ENCODE data around the gene RPL19. TPM values are rescaled to one million over a fixed set of nuclear protein-coding genes. Genes with fewer than 3 reads are reported as not detected.
A peak's percentile ranks its signal among the peaks of the same experiment; 100 is the strongest.
"Not testable (repeated sequence)": the region's sequence is repeated elsewhere in the genome, so short reads cannot be mapped to it uniquely, and the experiment has no call there.

The RPL19 gene
- total RNA-seq, 2 donors from 2014 or later: 2,889 to 2,909 TPM

DNA sequence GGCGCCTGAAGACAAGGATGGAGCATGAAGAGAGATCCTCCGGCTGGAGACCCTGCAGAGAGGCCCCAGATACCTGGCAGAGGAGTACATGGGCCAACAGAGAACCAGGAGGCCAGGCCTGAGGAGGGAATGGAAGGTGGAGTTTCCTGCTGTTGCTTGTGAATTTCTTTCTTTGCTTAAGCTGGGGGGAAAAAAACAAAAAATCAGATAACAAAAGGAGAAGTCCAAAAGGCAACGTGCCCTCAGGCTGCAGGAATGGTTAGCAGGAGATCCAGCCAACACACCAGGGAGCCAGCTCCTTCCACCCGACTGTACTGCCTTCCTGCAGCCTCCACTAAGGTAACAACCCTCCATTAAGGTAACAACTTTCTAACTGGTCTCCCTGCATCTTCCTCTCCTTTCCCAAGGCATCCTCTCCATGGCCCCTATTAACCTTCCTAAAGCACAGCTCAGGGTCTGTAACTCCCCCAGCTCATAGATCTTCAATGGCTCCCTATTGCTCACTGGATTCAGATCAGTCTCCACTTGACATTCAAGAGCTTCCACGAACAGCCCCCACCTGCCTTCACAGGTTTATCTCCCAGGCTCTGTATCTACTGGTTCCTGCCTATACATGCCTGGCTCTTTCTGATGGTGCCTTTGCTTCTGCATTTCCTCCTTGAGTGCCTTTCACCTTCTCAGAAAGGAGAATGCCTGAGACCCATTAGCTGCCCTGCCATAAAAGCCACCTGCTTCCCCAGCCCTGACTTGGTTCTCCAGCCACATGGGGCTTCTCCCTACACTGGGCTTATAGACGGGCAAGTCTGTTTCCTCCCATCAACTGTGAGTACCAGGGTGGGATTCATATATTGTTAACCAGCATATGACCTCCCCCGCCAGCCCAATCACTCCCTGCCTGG lies 33.4 kb upstream of the RPL19 start:
- H3K9me3 Mint-ChIP-seq: peaks cover 0 to 4% of the 10 kb centered on the region in 2 donors
- ATAC-seq (replicated peaks in 1 of 2): no peak
- H3K4me3 Mint-ChIP-seq: peak overlapping the region in 1 of 2 donors; percentile 82
- H3K27me3 Mint-ChIP-seq (ENCODE audit: low read depth): peaks cover 34% of the 10 kb centered on the region
- DNase-seq: no peak
- no peaks in the 10 kb centered on the region for H3K36me3 Mint-ChIP-seq (ENCODE audit: insufficient read depth in 2 of 2)
- H3K27ac Mint-ChIP-seq: no peak overlapping the region
- peaks cover 17% of the 10 kb centered on the region for H3K4me1 Mint-ChIP-seq (ENCODE audit: low read depth)

DNA sequence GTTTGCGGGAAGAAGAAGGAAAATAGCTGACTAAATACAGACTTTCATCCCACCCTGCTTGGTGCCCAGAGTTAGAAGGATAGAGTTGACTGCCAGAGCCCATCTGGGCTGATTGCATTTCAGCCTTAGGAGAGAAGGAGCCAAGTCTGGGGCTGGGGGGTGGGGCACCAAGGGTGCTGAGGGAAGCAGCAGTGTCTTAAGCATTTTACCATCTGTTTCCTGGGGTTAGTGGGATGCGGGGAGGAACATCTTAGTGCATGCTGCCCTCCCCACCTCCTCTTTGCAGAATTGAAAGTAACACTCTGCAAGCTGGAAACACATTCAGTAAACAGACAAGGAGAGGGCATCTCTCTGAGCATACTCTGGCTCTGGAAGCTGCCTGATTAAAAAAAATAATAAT lies 32.6 kb upstream of the RPL19 start:
- Mint-ChIP-seq H3K36me3 (ENCODE audit: insufficient read depth in 2 of 2) (no peaks in the 10 kb centered on the region), H3K9me3 (peaks cover 0 to 4% of the 10 kb centered on the region in 2 donors), H3K4me1 (ENCODE audit: low read depth) (peaks cover 17% of the 10 kb centered on the region), H3K27ac (no peak overlapping the region), H3K27me3 (ENCODE audit: low read depth) (peaks cover 34% of the 10 kb centered on the region), H3K4me3 (no peak overlapping the region)
- ATAC-seq (replicated peaks in 1 of 2) (no peak), DNase-seq (no peak)

DNA sequence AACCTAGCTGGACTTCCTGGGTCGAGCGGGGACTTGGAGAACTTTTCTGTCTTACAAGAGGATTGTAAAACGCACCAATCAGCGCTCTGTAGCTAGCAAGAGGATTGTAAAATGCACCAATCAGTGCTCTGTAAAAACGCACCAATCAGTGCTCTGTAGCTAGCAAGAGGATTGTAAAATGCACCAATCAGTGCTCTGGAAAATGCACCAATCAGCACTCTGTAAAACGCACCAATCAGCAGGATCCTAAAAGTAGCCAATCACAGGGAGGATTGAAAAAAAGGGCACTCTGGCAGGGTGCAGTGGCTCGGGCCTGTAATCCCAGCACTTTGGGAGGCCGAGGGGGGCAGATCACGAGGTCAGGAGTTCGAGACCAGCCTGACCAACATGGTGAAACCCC lies 31.6 kb upstream of the RPL19 start:
- not testable (repeated sequence) for H3K27ac Mint-ChIP-seq; H3K36me3 Mint-ChIP-seq (ENCODE audit: insufficient read depth in 2 of 2); DNase-seq; H3K4me3 Mint-ChIP-seq; ATAC-seq (replicated peaks in 1 of 2); H3K9me3 Mint-ChIP-seq
- Mint-ChIP-seq H3K4me1 (ENCODE audit: low read depth) (peaks cover 17% of the 10 kb centered on the region), H3K27me3 (ENCODE audit: low read depth) (peaks cover 34% of the 10 kb centered on the region)

DNA sequence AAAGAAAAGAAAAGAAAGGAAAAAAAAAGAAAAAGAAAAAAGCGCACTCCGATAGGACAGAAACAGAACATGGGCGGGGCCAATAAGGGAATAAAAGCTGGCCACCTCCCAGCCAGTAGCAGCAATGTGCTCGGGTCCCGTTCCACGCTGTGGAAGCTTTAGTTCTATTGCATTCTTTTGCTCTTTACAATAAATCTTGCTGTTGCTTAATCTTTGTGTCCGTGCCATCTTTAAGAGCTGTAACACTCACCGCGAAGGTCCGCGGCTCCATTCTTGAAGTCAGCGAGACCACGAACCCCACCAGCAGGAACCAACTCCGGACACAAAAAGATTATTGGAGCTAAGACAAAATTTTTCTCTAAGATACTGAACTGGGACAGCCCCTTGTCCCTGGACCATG lies 31.0 kb upstream of the RPL19 start:
- peaks cover 17% of the 10 kb centered on the region for H3K4me1 Mint-ChIP-seq (ENCODE audit: low read depth)
- H3K27me3 Mint-ChIP-seq (ENCODE audit: low read depth): peaks cover 34% of the 10 kb centered on the region
- no peak overlapping the region for H3K4me3 Mint-ChIP-seq
- ATAC-seq (replicated peaks in 1 of 2) (no peak), DNase-seq (no peak)
- no peak overlapping the region for H3K27ac Mint-ChIP-seq
- no peaks in the 10 kb centered on the region for H3K36me3 Mint-ChIP-seq (ENCODE audit: insufficient read depth in 2 of 2)
- H3K9me3 Mint-ChIP-seq: peaks cover 0 to 4% of the 10 kb centered on the region in 2 donors

DNA sequence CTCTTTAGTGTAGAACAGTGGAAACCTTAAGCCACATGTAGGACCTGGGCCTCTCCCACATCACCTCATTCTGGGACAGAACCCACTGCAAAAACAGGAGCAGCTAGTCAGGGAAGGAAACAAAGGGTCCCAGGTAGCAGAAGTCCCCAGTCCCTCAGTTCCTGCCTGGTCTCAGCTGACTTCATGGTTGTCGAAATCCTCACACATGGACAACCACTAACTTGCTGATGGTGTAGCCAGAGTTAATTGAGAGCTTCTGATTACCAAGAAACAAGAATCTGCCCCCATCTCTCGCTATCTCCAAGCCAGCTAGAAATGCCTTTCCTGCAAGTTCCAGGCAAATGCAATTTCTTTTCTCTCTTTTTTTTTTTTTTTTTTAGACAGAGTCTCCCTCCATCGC lies 30.6 kb upstream of the RPL19 start:
- peaks cover 34% of the 10 kb centered on the region for H3K27me3 Mint-ChIP-seq (ENCODE audit: low read depth)
- H3K27ac Mint-ChIP-seq: no peak overlapping the region
- H3K9me3 Mint-ChIP-seq: peaks cover 0 to 4% of the 10 kb centered on the region in 2 donors
- no peak for DNase-seq
- no peak overlapping the region for H3K4me3 Mint-ChIP-seq
- peaks cover 16% of the 10 kb centered on the region for H3K4me1 Mint-ChIP-seq (ENCODE audit: low read depth)
- no peak for ATAC-seq (replicated peaks in 1 of 2)
- H3K36me3 Mint-ChIP-seq (ENCODE audit: insufficient read depth in 2 of 2): no peaks in the 10 kb centered on the region

DNA sequence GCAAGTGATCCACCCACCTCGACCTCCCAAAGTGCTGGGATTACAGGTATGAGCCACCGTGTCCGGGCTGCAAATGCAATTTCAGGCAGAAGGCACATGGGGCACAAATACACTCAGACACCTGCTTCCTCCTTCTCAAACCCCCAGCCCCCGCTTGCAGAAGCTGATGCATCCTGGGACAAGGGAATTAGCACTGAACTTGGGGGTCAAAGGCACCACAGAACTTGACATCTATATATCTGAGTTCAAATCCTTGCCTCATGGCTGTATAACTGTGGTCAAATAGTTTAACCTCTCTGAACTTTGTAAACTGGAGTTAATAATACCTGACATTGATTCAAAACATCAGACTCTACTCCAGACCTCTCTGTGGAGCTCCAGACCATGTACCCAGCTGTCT lies 30.0 kb upstream of the RPL19 start:
- H3K9me3 Mint-ChIP-seq: peaks cover 0 to 4% of the 10 kb centered on the region in 2 donors
- no peak for ATAC-seq (replicated peaks in 1 of 2)
- peaks cover 10% of the 10 kb centered on the region for H3K4me1 Mint-ChIP-seq (ENCODE audit: low read depth)
- no peaks in the 10 kb centered on the region for H3K36me3 Mint-ChIP-seq (ENCODE audit: insufficient read depth in 2 of 2)
- DNase-seq: no peak
- H3K27ac Mint-ChIP-seq: no peak overlapping the region
- H3K27me3 Mint-ChIP-seq (ENCODE audit: low read depth): peaks cover 34% of the 10 kb centered on the region
- no peak overlapping the region for H3K4me3 Mint-ChIP-seq

DNA sequence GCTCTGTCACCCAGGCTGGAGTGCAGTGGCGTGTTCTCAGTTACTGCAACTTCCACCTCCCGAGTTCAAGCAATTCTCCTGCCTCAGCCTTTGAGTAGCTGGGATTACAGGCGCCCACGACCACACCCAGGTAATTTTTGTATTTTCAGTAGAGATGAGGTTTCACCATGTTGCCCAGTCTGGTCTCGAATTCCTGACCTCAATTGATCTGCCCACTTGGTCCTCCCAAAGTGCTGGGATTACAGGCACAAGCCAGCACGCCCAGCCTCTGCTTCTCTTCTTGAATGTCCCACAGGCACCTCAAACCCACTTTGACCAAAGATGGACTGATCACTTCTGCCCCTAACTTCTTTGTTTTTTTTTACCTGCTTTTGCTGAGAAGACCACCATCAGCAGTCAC lies 29.5 kb upstream of the RPL19 start:
- Mint-ChIP-seq H3K9me3 (peaks cover 0 to 4% of the 10 kb centered on the region in 2 donors), H3K36me3 (ENCODE audit: insufficient read depth in 2 of 2) (no peaks in the 10 kb centered on the region), H3K4me1 (ENCODE audit: low read depth) (peaks cover 9% of the 10 kb centered on the region), H3K4me3 (no peak overlapping the region), H3K27ac (no peak overlapping the region), H3K27me3 (ENCODE audit: low read depth) (peaks cover 34% of the 10 kb centered on the region)
- ATAC-seq (replicated peaks in 1 of 2) (no peak), DNase-seq (no peak)

DNA sequence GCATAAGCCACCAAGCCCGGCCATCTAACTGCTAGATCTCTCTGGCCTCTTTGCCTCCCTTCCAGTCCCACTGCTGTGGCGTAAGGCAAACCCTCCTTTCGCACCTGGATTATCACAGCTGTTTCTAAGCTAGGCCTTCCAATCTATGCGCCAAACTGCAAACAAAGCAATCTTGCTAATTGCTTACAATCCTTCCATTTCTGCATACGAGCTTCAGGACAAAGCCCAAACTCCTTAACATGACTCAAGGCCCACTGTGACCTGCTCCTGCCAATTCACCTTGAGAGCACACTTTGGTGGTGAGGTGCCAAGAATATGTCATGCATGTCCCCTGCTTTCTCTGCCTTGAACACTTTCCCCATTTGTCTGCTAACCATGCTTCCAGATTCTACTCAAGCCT lies 28.1 kb upstream of the RPL19 start:
- ATAC-seq (replicated peaks in 1 of 2) (no peak), DNase-seq (no peak)
- Mint-ChIP-seq H3K9me3 (peaks cover 0 to 4% of the 10 kb centered on the region in 2 donors), H3K4me3 (no peak overlapping the region), H3K4me1 (ENCODE audit: low read depth) (peaks cover 8% of the 10 kb centered on the region), H3K27ac (no peak overlapping the region), H3K27me3 (ENCODE audit: low read depth) (peaks cover 22% of the 10 kb centered on the region), H3K36me3 (ENCODE audit: insufficient read depth in 2 of 2) (no peaks in the 10 kb centered on the region)

DNA sequence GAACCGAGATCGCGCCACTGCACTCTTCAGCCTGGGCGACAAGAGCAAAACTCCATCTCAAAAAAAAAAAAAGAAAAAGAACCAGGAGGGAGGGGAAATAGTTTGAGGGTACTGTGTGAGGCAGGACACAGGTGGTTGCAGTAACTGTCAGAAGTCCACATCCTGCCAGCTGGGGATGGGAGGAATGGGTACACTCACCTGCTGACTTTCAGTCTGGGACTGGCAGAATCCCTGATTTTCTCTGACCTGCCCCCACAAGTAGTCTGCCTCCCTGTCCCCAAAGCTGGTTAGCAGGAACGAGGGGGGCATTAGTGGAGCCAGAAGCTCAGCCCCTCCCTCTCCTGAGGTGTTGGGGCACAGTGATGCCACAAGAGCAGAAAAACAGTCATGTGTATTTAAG lies 27.0 kb upstream of the RPL19 start:
- no peak overlapping the region for H3K27ac Mint-ChIP-seq
- ATAC-seq (replicated peaks in 1 of 2): no peak
- peaks cover 14% of the 10 kb centered on the region for H3K27me3 Mint-ChIP-seq (ENCODE audit: low read depth)
- peaks cover 0 to 4% of the 10 kb centered on the region in 2 donors for H3K9me3 Mint-ChIP-seq
- H3K4me1 Mint-ChIP-seq (ENCODE audit: low read depth): no peaks in the 10 kb centered on the region
- no peaks in the 10 kb centered on the region for H3K36me3 Mint-ChIP-seq (ENCODE audit: insufficient read depth in 2 of 2)
- H3K4me3 Mint-ChIP-seq: no peak overlapping the region
- DNase-seq: no peak

DNA sequence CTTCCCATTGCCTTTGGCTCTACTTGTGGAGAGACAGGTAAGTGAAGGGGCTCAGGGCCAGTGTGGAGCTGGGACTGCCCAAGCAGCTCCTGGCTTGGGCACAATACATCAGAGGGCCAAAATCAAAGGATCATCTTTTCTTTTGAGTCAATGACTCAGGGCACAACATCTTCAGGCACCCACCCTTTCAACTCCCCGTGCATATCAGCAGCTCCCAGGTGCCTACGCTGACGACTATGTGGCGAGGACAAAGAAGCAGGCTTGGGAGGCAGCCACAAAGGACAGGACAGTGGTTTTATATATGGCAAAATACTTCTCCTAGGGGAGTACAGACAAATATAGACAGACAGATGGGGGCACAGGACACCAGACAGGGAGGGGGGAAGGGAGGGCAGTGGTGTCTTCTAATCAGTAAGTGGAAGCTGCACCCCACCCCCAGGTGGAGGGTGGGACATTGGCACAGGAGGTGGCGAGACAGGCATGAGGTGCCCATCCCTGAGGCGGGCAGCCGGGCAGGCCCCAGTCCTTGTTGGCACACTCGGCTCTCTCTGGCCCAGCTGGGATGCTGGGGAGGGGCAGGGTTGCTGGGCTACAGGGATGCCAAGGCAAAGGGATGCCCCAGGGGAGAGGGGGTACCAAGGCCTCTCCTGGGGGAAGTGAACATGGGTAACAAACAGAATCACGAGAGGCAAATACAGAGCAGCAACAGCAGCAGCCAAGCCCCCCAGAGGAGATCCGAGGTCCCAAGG lies 26.4 kb upstream of the RPL19 start:
- H3K27me3 Mint-ChIP-seq (ENCODE audit: low read depth): peaks cover 14% of the 10 kb centered on the region
- no peak overlapping the region for H3K4me3 Mint-ChIP-seq
- ATAC-seq (replicated peaks in 1 of 2): no peak
- DNase-seq: no peak
- H3K9me3 Mint-ChIP-seq: no peaks in the 10 kb centered on the region
- H3K27ac Mint-ChIP-seq: no peak overlapping the region
- no peaks in the 10 kb centered on the region for H3K4me1 Mint-ChIP-seq (ENCODE audit: low read depth)
- no peaks in the 10 kb centered on the region for H3K36me3 Mint-ChIP-seq (ENCODE audit: insufficient read depth in 2 of 2)

DNA sequence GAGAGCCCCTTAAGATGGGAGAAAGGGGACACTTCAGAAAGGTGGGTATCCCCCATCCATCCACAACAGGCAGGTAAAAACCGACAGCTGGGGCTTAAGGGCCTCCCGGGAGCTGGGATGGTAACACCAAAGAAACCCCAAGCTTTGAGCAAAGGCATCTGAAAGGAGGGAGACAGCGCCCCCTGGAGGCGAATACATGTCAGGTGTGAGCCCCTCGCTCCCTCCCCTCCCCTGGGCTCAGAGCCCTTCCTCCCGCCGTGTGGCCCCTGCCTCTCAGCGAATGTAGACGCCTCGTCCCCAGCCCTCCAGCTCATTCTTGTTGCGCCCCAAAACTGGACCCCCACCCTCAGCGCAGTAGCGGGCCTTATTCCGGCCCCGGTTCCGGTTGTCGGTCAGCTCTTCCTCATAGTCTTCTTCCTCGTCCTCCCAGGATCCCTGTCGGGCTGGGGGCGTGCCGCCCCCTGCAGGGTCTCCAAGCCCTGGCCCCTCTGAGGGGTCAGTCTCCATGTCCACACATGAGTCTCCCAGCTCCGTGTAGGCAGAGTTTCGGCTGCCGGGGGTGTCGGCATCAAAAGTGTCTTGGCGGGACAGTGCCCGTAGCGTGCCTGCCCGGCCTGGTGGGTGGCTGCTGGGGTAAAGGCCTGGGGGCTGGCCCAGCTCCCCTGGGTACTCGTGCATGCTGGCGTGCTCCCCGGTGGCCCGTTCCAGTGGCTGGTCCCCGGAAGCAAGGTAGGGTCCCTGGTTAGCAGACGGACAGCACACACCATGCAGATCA lies 25.0 kb upstream of the RPL19 start:
- peaks cover 6% of the 10 kb centered on the region for H3K27me3 Mint-ChIP-seq (ENCODE audit: low read depth)
- H3K27ac Mint-ChIP-seq: no peak overlapping the region
- H3K36me3 Mint-ChIP-seq (ENCODE audit: insufficient read depth in 2 of 2): no peaks in the 10 kb centered on the region
- H3K4me1 Mint-ChIP-seq (ENCODE audit: low read depth): no peaks in the 10 kb centered on the region
- H3K9me3 Mint-ChIP-seq: no peaks in the 10 kb centered on the region
- DNase-seq (peak; percentile 79 to 80), ATAC-seq (replicated peaks in 1 of 2) (peak; percentile 80)
- H3K4me3 Mint-ChIP-seq: no peak overlapping the region

DNA sequence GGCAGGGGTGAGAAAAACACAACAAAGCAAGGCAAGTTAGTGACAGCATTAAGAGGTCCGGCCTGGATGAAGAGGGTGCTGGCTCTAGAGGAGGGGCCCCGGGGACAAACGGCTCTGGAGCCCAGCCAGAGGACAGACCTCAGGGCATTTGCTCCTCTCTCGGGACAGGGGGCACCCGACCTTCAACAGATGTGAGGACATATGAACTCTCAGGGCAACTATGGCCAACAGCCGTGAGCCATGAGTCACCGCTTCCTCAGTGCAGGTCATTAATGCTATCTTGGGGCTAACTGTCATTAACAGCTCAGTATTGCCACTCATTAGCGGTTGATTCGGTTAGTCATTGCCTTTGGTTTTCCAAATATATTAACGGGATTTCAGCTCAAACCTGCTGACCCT lies 24.4 kb upstream of the RPL19 start:
- ATAC-seq (replicated peaks in 1 of 2) (no peak), DNase-seq (no peak)
- Mint-ChIP-seq H3K36me3 (ENCODE audit: insufficient read depth in 2 of 2) (no peaks in the 10 kb centered on the region), H3K4me3 (no peak overlapping the region), H3K27me3 (ENCODE audit: low read depth) (peaks cover 2% of the 10 kb centered on the region), H3K27ac (no peak overlapping the region), H3K4me1 (ENCODE audit: low read depth) (no peaks in the 10 kb centered on the region), H3K9me3 (no peaks in the 10 kb centered on the region)

DNA sequence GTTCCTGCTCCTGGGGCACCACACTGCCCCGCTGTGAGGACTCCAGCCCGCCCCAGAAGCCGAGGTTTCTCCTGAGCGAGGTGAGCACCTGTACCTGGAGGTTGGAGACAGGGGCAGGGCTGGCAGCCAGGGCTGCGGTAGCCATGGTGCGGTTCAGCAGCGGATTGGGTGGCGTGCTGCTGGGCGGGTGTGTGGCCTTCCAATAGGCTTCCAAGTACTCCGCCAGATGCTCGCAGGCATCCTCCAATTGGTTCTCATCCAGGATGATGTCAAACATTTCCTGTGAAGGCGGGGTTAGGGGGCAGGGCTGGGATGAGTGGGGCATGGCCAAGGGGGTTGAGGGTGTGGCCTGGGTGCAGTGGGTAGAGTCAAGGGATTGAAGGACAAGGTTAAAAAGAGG lies 22.8 kb upstream of the RPL19 start:
- ATAC-seq (replicated peaks in 1 of 2) (no peak), DNase-seq (no peak)
- Mint-ChIP-seq H3K9me3 (no peaks in the 10 kb centered on the region), H3K36me3 (ENCODE audit: insufficient read depth in 2 of 2) (no peaks in the 10 kb centered on the region), H3K27ac (no peak overlapping the region), H3K27me3 (ENCODE audit: low read depth) (no peaks in the 10 kb centered on the region), H3K4me3 (no peak overlapping the region), H3K4me1 (ENCODE audit: low read depth) (no peaks in the 10 kb centered on the region)
